Muscle layer of duodenum (tissue), 2 donors: ENCODE data around the gene OGG1.

Experiments
- H3K27ac ChIP-seq: one replicate; pipeline ENCODE4 v1.7.0; 2013; ENCODE audit warnings: mild to moderate bottlenecking, low read length
- H3K27me3 ChIP-seq: one replicate; pipeline ENCODE4 v1.7.0; 2013; ENCODE audit warnings: low read depth, mild to moderate bottlenecking, control low read depth, low read length
- H3K36me3 ChIP-seq, 2 donors: one replicate each; pipeline ENCODE4 v1.7.0; 2013; ENCODE audit warnings: low read length in 2 of 2, control low read depth in 1 of 2, mild to moderate bottlenecking in 1 of 2; ENCODE audit not compliant: insufficient read depth in 2 of 2, control insufficient read depth in 1 of 2
- H3K4me1 ChIP-seq, 2 donors: one replicate each; pipeline ENCODE4 v1.7.0; 2013; ENCODE audit warnings: low read length in 2 of 2, mild to moderate bottlenecking in 2 of 2, control low read depth in 1 of 2, moderate library complexity in 1 of 2; ENCODE audit not compliant: insufficient read depth in 2 of 2, control insufficient read depth in 1 of 2
- H3K4me3 ChIP-seq, 2 donors: one replicate each; pipeline ENCODE4 v1.7.0; 2013; ENCODE audit warnings: low read length in 2 of 2, low read depth in 1 of 2, mild to moderate bottlenecking in 1 of 2
- H3K9me3 ChIP-seq, 2 donors: one replicate each; pipeline ENCODE4 v1.7.0; 2013; ENCODE audit warnings: low read length in 2 of 2, control low read depth in 1 of 2, mild to moderate bottlenecking in 1 of 2; ENCODE audit not compliant: control insufficient read depth in 1 of 2
- donor health status: healthy.

Gene OGG1

GRCh38 chr3:9715136-9715535 lies 34.6 kb upstream of the OGG1 start:
- peaks cover 0 to 6% of the 10 kb centered on the region in 2 donors for H3K4me1 ChIP-seq
- H3K27ac ChIP-seq, result peak overlapping the region; percentile 3
- H3K36me3 ChIP-seq, result no peaks in the 10 kb centered on the region
- H3K4me3 ChIP-seq, result no peak overlapping the region
- H3K9me3 ChIP-seq, result no peaks in the 10 kb centered on the region
- no peaks in the 10 kb centered on the region for H3K27me3 ChIP-seq

DNA sequence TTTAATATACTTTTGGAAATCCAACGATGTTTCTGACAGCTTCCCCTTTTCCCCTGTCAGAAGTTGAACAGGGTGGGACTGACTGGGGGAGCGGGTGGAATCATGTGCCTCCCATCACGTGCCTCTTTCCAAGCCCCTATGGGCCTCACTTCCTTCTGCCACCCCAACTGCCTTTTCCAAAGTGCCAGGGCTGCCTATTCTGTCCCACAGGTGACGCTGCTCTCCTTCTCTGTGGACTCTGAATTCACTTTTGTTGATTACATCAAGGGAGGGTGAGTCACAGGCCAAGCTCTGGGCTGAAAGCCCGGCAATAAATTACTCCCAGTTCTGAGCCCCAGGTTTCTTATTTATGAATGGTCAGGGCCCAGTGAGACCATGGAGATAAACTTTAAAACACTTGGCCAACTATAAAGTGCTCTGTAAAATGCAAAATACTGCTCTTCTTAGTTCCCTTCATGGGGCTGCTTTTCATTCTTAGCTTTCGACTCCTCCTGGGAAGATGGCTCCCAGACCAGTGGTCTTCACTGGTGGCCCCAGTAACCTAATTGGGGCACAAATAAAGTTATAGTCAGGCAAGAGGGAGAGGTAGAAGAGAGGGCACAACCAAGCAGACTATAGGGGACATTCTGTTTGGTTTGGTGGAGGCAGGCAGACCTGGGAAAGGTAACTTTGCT lies 33.9 kb upstream of the OGG1 start:
- Histone ChIP-seq H3K27ac (peak overlapping the region; percentile 64), H3K27me3 (no peaks in the 10 kb centered on the region)

GRCh38 chr3:9716801-9717555 lies 32.8 kb upstream of the OGG1 start:
- Histone ChIP-seq H3K27ac (no peak overlapping the region), H3K36me3 (no peaks in the 10 kb centered on the region), H3K4me3 (no peak overlapping the region), H3K9me3 (no peaks in the 10 kb centered on the region), H3K4me1 (peaks cover 0 to 12% of the 10 kb centered on the region in 2 donors), H3K27me3 (no peaks in the 10 kb centered on the region)

More for the DNA sequence above, 33.9 kb upstream of the OGG1 start:
- Histone ChIP-seq H3K4me3 (no peak overlapping the region), H3K36me3 (no peaks in the 10 kb centered on the region), H3K4me1 (peaks cover 0 to 6% of the 10 kb centered on the region in 2 donors), H3K9me3 (no peaks in the 10 kb centered on the region)

DNA sequence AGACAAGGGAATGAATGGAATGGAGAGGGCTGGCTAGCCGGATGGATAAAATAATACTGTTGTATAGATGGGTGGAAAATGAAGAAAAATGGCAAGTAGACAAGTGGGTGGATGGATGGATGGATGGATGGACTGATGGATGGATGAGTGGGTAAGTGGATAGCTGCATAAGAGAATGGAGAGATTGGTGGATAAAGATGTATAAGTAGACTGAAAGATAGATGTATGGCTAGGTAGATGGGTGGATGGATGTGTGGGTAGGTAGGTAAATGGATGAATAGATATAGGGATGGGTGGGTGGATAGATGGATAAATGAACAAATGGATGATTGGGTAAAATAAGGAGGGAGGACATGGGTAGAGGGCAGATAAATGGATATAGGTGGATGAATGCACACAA lies 32.2 kb upstream of the OGG1 start:
- H3K27me3 ChIP-seq, result no peaks in the 10 kb centered on the region
- no peaks in the 10 kb centered on the region for H3K36me3 ChIP-seq
- H3K4me1 ChIP-seq, result peaks cover 0 to 12% of the 10 kb centered on the region in 2 donors
- no peak overlapping the region for H3K27ac ChIP-seq
- H3K9me3 ChIP-seq, result no peaks in the 10 kb centered on the region
- no peak overlapping the region for H3K4me3 ChIP-seq

DNA sequence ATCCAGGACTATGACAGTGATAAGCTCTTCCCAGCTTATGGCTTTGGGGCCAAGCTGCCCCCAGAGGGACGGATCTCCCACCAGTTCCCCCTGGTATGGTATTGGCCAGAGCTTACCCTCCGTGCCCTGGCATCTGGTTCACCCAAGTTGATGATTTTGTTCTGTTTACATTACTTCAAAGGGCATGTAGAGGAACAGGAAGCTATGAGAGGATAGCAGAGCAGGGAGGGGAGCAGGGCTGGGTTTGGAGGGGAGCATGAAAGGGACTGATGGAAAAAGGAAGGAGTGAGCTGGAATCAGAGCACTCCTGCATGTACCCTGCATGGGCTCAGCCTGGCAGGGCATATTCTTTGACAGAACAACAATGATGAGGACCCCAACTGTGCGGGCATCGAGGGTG lies 31.6 kb upstream of the OGG1 start:
- H3K27me3 ChIP-seq, result no peaks in the 10 kb centered on the region
- H3K36me3 ChIP-seq, result no peaks in the 10 kb centered on the region
- H3K4me3 ChIP-seq, result no peak overlapping the region
- H3K9me3 ChIP-seq, result no peaks in the 10 kb centered on the region
- peaks cover 0 to 12% of the 10 kb centered on the region in 2 donors for H3K4me1 ChIP-seq
- H3K27ac ChIP-seq, result no peak overlapping the region

DNA sequence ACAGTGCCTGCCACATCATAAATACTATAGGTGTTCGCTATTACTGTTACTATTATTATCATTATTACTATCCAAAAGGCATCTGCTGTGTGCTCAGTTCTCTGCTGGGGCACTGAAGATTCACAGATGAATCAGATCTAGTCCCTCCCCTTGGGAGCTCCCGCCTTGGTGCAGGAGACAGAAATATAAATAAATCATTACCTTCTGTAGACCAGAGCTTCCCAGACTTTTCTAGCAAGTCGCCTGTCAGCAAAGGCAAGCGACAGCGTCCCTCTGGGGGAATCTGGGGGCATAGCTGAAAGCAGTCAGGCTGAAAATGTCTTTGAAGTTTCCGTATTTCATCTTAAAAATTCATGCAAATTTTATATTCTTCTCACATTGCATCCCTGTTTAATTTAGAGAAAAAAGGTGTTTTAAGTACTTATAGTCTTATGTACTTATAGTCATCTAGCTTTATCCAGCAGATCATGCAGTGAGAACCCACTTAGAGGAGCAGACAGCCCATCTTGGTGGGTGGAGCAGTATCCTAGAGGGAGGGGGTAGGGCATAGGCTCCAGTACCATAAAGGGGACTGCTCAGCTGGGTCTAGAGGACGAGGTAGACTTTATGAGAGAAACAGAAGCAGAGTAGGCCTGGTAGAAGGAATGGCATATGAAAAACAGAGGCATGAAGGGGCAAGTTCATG lies 28.6 kb upstream of the OGG1 start:
- Histone ChIP-seq H3K27ac (no peak overlapping the region), H3K9me3 (no peaks in the 10 kb centered on the region), H3K27me3 (no peaks in the 10 kb centered on the region), H3K4me1 (peaks cover 0 to 11% of the 10 kb centered on the region in 2 donors), H3K36me3 (no peaks in the 10 kb centered on the region), H3K4me3 (no peak overlapping the region)

DNA sequence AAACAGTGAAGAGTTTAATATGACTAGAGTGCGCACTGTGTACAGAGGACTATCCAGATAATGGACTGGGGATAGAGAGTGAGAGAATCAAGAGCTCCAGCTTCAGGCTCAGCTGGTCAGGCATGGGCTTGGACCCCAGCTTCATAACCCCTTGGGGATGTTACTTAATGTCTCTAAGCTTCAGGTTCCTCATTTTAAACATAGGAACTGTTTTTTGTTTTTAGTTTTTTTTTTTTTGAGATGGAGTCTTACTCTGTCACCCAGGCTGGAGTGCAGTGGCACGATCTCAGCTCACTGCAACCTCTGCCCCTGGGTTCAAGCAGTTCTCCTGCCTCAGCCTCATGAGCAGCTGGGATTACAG lies 28.1 kb upstream of the OGG1 start:
- Histone ChIP-seq H3K9me3 (no peaks in the 10 kb centered on the region), H3K4me1 (peaks cover 0 to 11% of the 10 kb centered on the region in 2 donors), H3K4me3 (no peak overlapping the region), H3K27ac (no peak overlapping the region), H3K36me3 (no peaks in the 10 kb centered on the region), H3K27me3 (no peaks in the 10 kb centered on the region)

GRCh38 chr3:9725775-9726515 lies 23.8 kb upstream of the OGG1 start:
- peaks cover 0 to 11% of the 10 kb centered on the region in 2 donors for H3K4me1 ChIP-seq
- no peaks in the 10 kb centered on the region for H3K27me3 ChIP-seq
- H3K27ac ChIP-seq, result no peak overlapping the region
- H3K4me3 ChIP-seq, result no peak overlapping the region
- no peaks in the 10 kb centered on the region for H3K9me3 ChIP-seq
- H3K36me3 ChIP-seq, result no peaks in the 10 kb centered on the region

GRCh38 chr3:9727041-9727595 lies 22.6 kb upstream of the OGG1 start:
- Histone ChIP-seq H3K36me3 (peaks cover 0 to 3% of the 10 kb centered on the region in 2 donors), H3K27ac (no peak overlapping the region), H3K4me1 (peaks cover 0 to 6% of the 10 kb centered on the region in 2 donors), H3K4me3 (no peak overlapping the region), H3K9me3 (no peaks in the 10 kb centered on the region), H3K27me3 (no peaks in the 10 kb centered on the region)

- no peaks in the 10 kb centered on the region for H3K27me3 ChIP-seq
- no peak overlapping the region for H3K4me3 ChIP-seq
- H3K4me1 ChIP-seq, result peaks cover 4 to 12% of the 10 kb centered on the region in 2 donors
- no peak overlapping the region for H3K27ac ChIP-seq
- H3K9me3 ChIP-seq, result no peaks in the 10 kb centered on the region
- peaks cover 0 to 3% of the 10 kb centered on the region in 2 donors for H3K36me3 ChIP-seq
These were observed 22.0 kb upstream of the OGG1 start for GRCh38 chr3:9727743-9728142.

DNA sequence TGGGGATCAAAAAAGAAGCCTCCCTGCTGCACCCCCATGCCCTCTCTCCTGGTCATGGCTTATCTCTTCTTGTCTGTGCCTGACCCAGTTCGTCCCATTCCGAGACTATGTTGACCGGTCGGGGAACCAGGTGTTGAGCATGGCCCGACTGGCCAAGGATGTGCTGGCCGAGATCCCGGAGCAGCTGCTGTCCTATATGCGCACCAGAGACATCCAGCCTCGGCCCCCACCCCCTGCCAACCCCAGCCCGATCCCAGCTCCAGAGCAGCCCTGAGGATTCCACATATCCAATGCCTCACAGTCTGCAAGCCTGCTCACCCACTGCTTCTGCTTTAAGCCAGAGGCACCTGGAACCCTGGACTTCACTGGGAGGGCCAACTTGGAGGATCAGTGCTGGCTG lies 20.3 kb upstream of the OGG1 start:
- H3K4me1 ChIP-seq, result peaks cover 9 to 20% of the 10 kb centered on the region in 2 donors
- H3K4me3 ChIP-seq, result no peak overlapping the region
- H3K27me3 ChIP-seq, result no peaks in the 10 kb centered on the region
- no peak overlapping the region for H3K27ac ChIP-seq
- H3K9me3 ChIP-seq, result no peaks in the 10 kb centered on the region
- peaks cover 0 to 6% of the 10 kb centered on the region in 2 donors for H3K36me3 ChIP-seq
